T-helper 1 cell treated with Interleukin-12 subunit alpha and Interleukin-12 subunit beta and Interleukin-4 antibody, amounts not matched to agents 30 ng/mL and 1 ng/mL, for 36 hours (primary cell): ENCODE results near the gene ORM2. TPM values are rescaled to one million over a fixed set of nuclear protein-coding genes. Genes with fewer than 3 reads are reported as not detected.
"Not testable (repeated sequence)": the region's sequence is repeated elsewhere in the genome, so short reads cannot be mapped to it uniquely, and the experiment has no call there.

Experiments used
- intact Hi-C: fragments of 100-400 bp; cut with micrococcal nuclease; formaldehyde crosslinking; loops from one replicate; pipeline ENCODE4 v1.15.1; 2024
- total RNA-seq: library from RNA; stranded (reverse); gene quantifications from 2 replicates; pipeline ENCODE4 v1.2.3, GENCODE V29; 2022

Gene ORM2
- total RNA-seq, 1 donor from 2014 or later: not detected

GRCh38 chr9:114330636-114331035 lies 967 bp downstream of the ORM2 start:
- intact Hi-C loops: no loop called here

GRCh38 chr9:114331229-114332195 lies 1.8 kb downstream of the ORM2 start:
- intact Hi-C loops: not testable (repeated sequence)

- intact Hi-C loops: not testable (repeated sequence)
These were observed 2.9 kb downstream of the ORM2 start for GRCh38 chr9:114332474-114333040.

- intact Hi-C loops: not testable (repeated sequence)
These were observed 4.0 kb downstream of the ORM2 start for GRCh38 chr9:114333718-114334117.

GRCh38 chr9:114334490-114334889 lies 4.8 kb downstream of the ORM2 start:
- intact Hi-C loops: no loop called here

- intact Hi-C loops: loop anchor here (5.0 kb wide), 1 partner anchor 172 kb away; the partner anchor contains the start of gene WHRN
These were observed 6.1 kb downstream of the ORM2 start for GRCh38 chr9:114335745-114336144.

- intact Hi-C loops: loop anchor here (5.0 kb wide), 1 partner anchor 171 kb away; the partner anchor contains the start of gene WHRN
These were observed 6.5 kb downstream of the ORM2 start for GRCh38 chr9:114336157-114336556.

- intact Hi-C loops: loop anchor here (5.0 kb wide), 1 partner anchor 170 kb away; the partner anchor contains the start of gene WHRN
These were observed 7.2 kb downstream of the ORM2 start for GRCh38 chr9:114336699-114337395.

GRCh38 chr9:114338187-114338586 lies 8.5 kb downstream of the ORM2 start:
- intact Hi-C loops: loop anchor here (2.0 to 5.0 kb wide), 3 partner anchors 61 to 315 kb away; partner anchors contain the start of gene WHRN

GRCh38 chr9:114339130-114339908 lies 9.7 kb downstream of the ORM2 start:
- intact Hi-C loops: loop anchor here (1.0 to 5.0 kb wide), 4 partner anchors 46 to 313 kb away; partner anchors contain the start of gene WHRN

GRCh38 chr9:114341152-114341830 lies 11.6 kb downstream of the ORM2 start:
- intact Hi-C loops: no loop called here

- intact Hi-C loops: no loop called here
These were observed 12.3 kb downstream of the ORM2 start for GRCh38 chr9:114341991-114342390.

GRCh38 chr9:114342755-114343440 lies 13.2 kb downstream of the ORM2 start:
- intact Hi-C loops: no loop called here

- intact Hi-C loops: no loop called here
These were observed 14.0 kb downstream of the ORM2 start for GRCh38 chr9:114343471-114344187.

GRCh38 chr9:114344188-114344566 lies 14.5 kb downstream of the ORM2 start:
- intact Hi-C loops: no loop called here

- intact Hi-C loops: no loop called here
These were observed 15.0 kb downstream of the ORM2 start for GRCh38 chr9:114344692-114345091.

GRCh38 chr9:114345493-114346065 lies 15.9 kb downstream of the ORM2 start:
- intact Hi-C loops: no loop called here

GRCh38 chr9:114346146-114346545 lies 16.5 kb downstream of the ORM2 start:
- intact Hi-C loops: no loop called here

GRCh38 chr9:114347675-114348074 lies 18.0 kb downstream of the ORM2 start:
- intact Hi-C loops: no loop called here
